Uterus (tissue), 2 donors: ENCODE results near the gene ST8SIA6.

Source experiments
- POLR2A ChIP-seq, 2 donors: fragments of 450-650 bp; IDR thresholded peaks; one replicate each; pipeline ENCODE4 v1.6.1; 2016; ENCODE audit warnings: antibody characterized with exemption in 2 of 2, mild to moderate bottlenecking in 1 of 2, moderate library complexity in 1 of 2
- TF ChIP-seq, protein P1 (sequence below), 4 experiments: fragments of 200-600 bp in 2 of 4; fragments of 450-650 bp in 2 of 4; sonication (generic) in 2 of 4; IDR thresholded peaks; one replicate each; pipeline ENCODE4 v1.5.1; 2016 to 2019; ENCODE audit warnings: antibody characterized with exemption in 4 of 4, mild to moderate bottlenecking in 2 of 4, moderate library complexity in 1 of 4

DNA sequence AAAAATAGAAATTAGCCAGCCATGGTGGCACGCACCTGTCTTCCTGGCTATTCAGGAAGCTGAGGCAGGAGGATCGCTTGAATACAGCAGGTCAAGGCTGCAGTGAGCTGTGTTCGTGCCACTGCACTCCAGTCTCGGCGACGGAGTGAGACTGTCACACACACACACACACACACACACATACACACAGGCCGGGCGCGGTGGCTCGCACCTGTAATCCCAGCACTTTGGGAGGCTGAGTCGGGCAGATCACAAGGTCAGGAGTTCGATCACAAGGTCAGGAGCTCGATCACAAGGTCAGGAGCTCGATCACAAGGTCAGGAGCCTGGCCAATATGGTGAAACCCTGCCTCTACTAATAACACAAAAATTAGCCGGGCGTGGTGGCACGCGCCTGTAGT lies 68.4 kb downstream of the ST8SIA6 start:
- TF ChIP-seq POLR2A (IDR thresholded peaks at IDR 0.05), result no peak
- TF ChIP-seq, protein P1, sequence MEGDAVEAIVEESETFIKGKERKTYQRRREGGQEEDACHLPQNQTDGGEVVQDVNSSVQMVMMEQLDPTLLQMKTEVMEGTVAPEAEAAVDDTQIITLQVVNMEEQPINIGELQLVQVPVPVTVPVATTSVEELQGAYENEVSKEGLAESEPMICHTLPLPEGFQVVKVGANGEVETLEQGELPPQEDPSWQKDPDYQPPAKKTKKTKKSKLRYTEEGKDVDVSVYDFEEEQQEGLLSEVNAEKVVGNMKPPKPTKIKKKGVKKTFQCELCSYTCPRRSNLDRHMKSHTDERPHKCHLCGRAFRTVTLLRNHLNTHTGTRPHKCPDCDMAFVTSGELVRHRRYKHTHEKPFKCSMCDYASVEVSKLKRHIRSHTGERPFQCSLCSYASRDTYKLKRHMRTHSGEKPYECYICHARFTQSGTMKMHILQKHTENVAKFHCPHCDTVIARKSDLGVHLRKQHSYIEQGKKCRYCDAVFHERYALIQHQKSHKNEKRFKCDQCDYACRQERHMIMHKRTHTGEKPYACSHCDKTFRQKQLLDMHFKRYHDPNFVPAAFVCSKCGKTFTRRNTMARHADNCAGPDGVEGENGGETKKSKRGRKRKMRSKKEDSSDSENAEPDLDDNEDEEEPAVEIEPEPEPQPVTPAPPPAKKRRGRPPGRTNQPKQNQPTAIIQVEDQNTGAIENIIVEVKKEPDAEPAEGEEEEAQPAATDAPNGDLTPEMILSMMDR (IDR thresholded peaks at IDR 0.05), result no peak
